Duodenal mucosa (tissue), 2 donors: ENCODE results near the gene ARFGAP2.

Experiments used
- H3K27ac ChIP-seq: one replicate; pipeline ENCODE4 v1.7.0; 2013; ENCODE audit warnings: low read depth, low read length
- H3K27me3 ChIP-seq, 2 donors: one replicate each; pipeline ENCODE4 v1.7.0; 2013; ENCODE audit warnings: low read length in 2 of 2, control low read depth in 1 of 2; ENCODE audit not compliant: insufficient read depth in 2 of 2, control insufficient read depth in 1 of 2
- H3K36me3 ChIP-seq, 2 donors: one replicate each; pipeline ENCODE4 v1.7.0; 2013; ENCODE audit warnings: low read length in 2 of 2, control low read depth in 1 of 2; ENCODE audit not compliant: insufficient read depth in 2 of 2, control insufficient read depth in 1 of 2
- H3K4me1 ChIP-seq, 2 donors: one replicate each; pipeline ENCODE4 v1.7.0; 2013; ENCODE audit warnings: low read length in 2 of 2, control low read depth in 1 of 2; ENCODE audit not compliant: insufficient read depth in 2 of 2, control insufficient read depth in 1 of 2
- H3K4me3 ChIP-seq, 2 donors: one replicate each; pipeline ENCODE4 v1.7.0; 2013; ENCODE audit warnings: low read length in 2 of 2, low read depth in 1 of 2
- H3K9ac ChIP-seq, 2 donors: one replicate each; pipeline ENCODE4 v1.7.0; 2013; ENCODE audit warnings: low read length in 2 of 2, low read depth in 1 of 2
- H3K9me3 ChIP-seq, 2 donors: one replicate each; pipeline ENCODE4 v1.7.0; 2013; ENCODE audit warnings: low read length in 2 of 2, control low read depth in 1 of 2; ENCODE audit not compliant: control insufficient read depth in 1 of 2

Gene ARFGAP2

GRCh38 chr11:47160753-47161133, 15.9 kb downstream of the ARFGAP2 start:
- no peak overlapping the region for H3K4me3 ChIP-seq
- no peak overlapping the region for H3K27ac ChIP-seq
- H3K27me3 ChIP-seq = no peaks in the 10 kb centered on the region
- H3K36me3 ChIP-seq = peaks cover 19 to 25% of the 10 kb centered on the region in 2 donors
- H3K9ac ChIP-seq = no peak overlapping the region
- no peaks in the 10 kb centered on the region for H3K9me3 ChIP-seq
- H3K4me1 ChIP-seq = no peaks in the 10 kb centered on the region

GRCh38 chr11:47158242-47158641, 18.4 kb downstream of the ARFGAP2 start:
- H3K4me3 ChIP-seq = no peak overlapping the region
- no peaks in the 10 kb centered on the region for H3K27me3 ChIP-seq
- no peak overlapping the region for H3K27ac ChIP-seq
- no peak overlapping the region for H3K9ac ChIP-seq
- peaks cover 3% of the 10 kb centered on the region in 2 donors for H3K36me3 ChIP-seq
- H3K4me1 ChIP-seq = peaks cover 4 to 5% of the 10 kb centered on the region in 2 donors
- no peaks in the 10 kb centered on the region for H3K9me3 ChIP-seq

GRCh38 chr11:47157805-47158204, 18.9 kb downstream of the ARFGAP2 start:
- H3K9ac ChIP-seq = no peak overlapping the region
- H3K4me3 ChIP-seq = no peak overlapping the region
- peaks cover 8 to 9% of the 10 kb centered on the region in 2 donors for H3K4me1 ChIP-seq
- no peaks in the 10 kb centered on the region for H3K27me3 ChIP-seq
- H3K27ac ChIP-seq = no peak overlapping the region
- peaks cover 0 to 3% of the 10 kb centered on the region in 2 donors for H3K36me3 ChIP-seq
- no peaks in the 10 kb centered on the region for H3K9me3 ChIP-seq

GRCh38 chr11:47156951-47157350, 19.7 kb downstream of the ARFGAP2 start:
- H3K9ac ChIP-seq = no peak overlapping the region
- no peaks in the 10 kb centered on the region for H3K9me3 ChIP-seq
- H3K4me3 ChIP-seq = no peak overlapping the region
- H3K27ac ChIP-seq = no peak overlapping the region
- no peaks in the 10 kb centered on the region for H3K27me3 ChIP-seq
- H3K4me1 ChIP-seq = peaks cover 10 to 13% of the 10 kb centered on the region in 2 donors
- peaks cover 0 to 3% of the 10 kb centered on the region in 2 donors for H3K36me3 ChIP-seq

GRCh38 chr11:47156333-47156732, 20.3 kb downstream of the ARFGAP2 start:
- Histone ChIP-seq H3K36me3 (peaks cover 0 to 3% of the 10 kb centered on the region in 2 donors), H3K9me3 (no peaks in the 10 kb centered on the region), H3K27ac (no peak overlapping the region), H3K4me3 (no peak overlapping the region), H3K27me3 (no peaks in the 10 kb centered on the region), H3K4me1 (peaks cover 10 to 13% of the 10 kb centered on the region in 2 donors), H3K9ac (no peak overlapping the region)

GRCh38 chr11:47155879-47156278, 20.8 kb downstream of the ARFGAP2 start:
- Histone ChIP-seq H3K9ac (no peak overlapping the region), H3K36me3 (peaks cover 0 to 3% of the 10 kb centered on the region in 2 donors), H3K4me3 (no peak overlapping the region), H3K4me1 (peaks cover 10 to 13% of the 10 kb centered on the region in 2 donors), H3K27ac (no peak overlapping the region), H3K9me3 (no peaks in the 10 kb centered on the region), H3K27me3 (no peaks in the 10 kb centered on the region)

GRCh38 chr11:47154616-47155570, 21.8 kb downstream of the ARFGAP2 start:
- Histone ChIP-seq H3K27ac (no peak overlapping the region), H3K4me3 (no peak overlapping the region), H3K27me3 (no peaks in the 10 kb centered on the region), H3K9me3 (no peaks in the 10 kb centered on the region), H3K4me1 (peaks cover 10 to 13% of the 10 kb centered on the region in 2 donors), H3K9ac (no peak overlapping the region), H3K36me3 (peaks cover 0 to 3% of the 10 kb centered on the region in 2 donors)

GRCh38 chr11:47152953-47153950, 23.4 kb downstream of the ARFGAP2 start:
- peak overlapping the region in 1 of 2 donors; percentile 22 for H3K9ac ChIP-seq
- peaks cover 22 to 25% of the 10 kb centered on the region in 2 donors for H3K4me1 ChIP-seq

GRCh38 chr11:47152126-47152952, 24.3 kb downstream of the ARFGAP2 start:
- H3K9ac ChIP-seq = no peak overlapping the region
- H3K27me3 ChIP-seq = no peaks in the 10 kb centered on the region
- H3K4me3 ChIP-seq = no peak overlapping the region
- H3K36me3 ChIP-seq = peaks cover 0 to 3% of the 10 kb centered on the region in 2 donors
- H3K4me1 ChIP-seq = peaks cover 23 to 25% of the 10 kb centered on the region in 2 donors
- no peaks in the 10 kb centered on the region for H3K9me3 ChIP-seq
- no peak overlapping the region for H3K27ac ChIP-seq

More at GRCh38 chr11:47152953-47153950, 23.4 kb downstream of the ARFGAP2 start:
- Histone ChIP-seq H3K9me3 (no peaks in the 10 kb centered on the region), H3K27me3 (no peaks in the 10 kb centered on the region), H3K27ac (no peak overlapping the region), H3K4me3 (no peak overlapping the region), H3K36me3 (peaks cover 0 to 3% of the 10 kb centered on the region in 2 donors)
